TTC549 (cell line): ENCODE results near the gene ATP6AP2.
"Not testable (repeated sequence)": the region's sequence is repeated elsewhere in the genome, so short reads cannot be mapped to it uniquely, and the experiment has no call there.

Experiments
- FAIRE-seq: peaks from 2 replicates; lab custom pipeline; 2012; peaks lifted over from hg19 to GRCh38; lab: Jason Lieb, UNC

ATP6AP2 gene

DNA sequence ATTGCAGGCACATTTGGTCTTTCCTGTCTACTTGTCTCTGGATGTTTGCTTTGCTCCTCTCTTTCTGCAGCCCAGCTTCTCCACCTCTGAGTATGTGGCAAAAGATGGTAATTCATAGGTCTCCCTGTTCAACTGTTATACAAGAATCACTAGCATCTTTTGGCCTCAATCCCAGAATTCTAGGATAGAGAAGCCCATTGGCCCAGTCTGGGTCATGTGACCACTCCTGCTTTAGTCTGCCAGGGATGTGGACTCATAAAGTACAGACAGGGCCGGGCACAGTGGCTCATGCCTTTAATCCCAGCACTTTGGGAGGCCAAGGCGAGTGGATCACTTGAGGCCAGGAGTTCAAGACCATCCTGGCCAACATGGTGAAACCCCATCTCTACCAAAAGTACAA lies 5.4 kb upstream of the ATP6AP2 start:
- not testable (repeated sequence) for FAIRE-seq

DNA sequence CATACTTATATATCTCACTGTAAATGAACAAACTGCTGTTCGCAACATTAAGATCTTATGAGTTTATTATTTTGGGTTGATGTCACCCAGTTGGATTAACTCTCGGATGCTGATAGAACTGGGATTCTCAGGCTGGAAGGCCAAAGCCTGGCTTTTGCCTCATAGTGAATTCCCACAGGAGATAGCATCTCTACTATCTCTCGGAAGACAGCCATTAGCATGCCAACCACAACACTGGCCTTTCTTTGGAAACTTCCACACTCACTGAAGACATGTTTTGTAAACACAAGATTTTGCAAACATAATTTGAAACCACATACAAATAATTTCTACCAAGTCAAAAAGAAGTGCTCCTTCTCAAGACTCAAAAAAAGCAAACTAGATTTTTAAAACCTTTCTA lies 4.5 kb upstream of the ATP6AP2 start:
- no peak for FAIRE-seq

DNA sequence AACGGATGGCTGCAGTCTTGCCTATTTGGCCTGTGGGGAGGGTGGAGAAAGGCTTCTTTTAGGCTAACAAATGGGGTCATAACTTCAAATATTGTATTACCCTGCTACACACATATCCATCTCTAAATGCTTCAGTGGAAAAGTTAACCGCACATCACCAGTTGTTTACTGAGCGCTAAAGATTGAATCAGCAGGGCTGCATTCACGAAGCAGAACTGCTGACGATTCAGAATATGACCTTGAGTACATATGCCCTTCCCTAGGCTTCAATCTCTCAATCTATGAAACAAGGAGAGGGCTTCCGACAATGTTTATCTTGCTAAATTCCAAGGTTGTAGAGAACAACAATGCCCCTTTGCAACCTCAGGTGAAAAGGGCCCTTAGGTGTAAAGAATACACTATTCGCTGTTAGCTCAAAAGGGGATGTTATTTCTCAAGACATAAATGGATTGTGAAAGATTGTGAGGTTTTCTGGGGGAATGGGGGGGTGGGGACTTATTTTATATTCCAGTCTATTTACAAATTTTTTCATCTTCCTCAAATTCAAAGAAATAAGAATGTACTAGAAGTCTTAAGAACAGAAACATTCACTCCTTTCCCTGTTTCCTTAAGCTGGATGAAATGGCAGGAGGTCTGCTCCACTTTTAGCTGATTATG lies 2.6 kb upstream of the ATP6AP2 start:
- FAIRE-seq, result no peak

DNA sequence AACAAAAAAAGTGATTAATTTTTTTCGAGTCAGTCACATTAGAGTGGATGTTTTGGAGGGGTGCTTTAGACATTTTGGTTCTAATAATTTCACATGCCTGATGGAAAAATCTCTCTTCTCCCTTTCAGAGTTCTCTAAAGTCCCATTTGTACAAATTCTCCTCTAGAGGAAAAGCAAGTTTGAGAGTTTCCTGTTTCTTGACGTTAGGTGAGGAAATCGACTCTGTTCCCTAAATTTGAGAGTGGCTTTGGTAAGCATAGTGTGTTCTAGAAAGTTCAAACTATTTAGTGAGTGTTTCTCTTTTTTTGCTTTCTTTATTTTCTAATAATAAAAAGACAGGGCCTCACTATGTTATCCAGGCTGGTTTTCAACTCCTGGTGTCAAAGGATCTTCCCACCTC lies 1.6 kb upstream of the ATP6AP2 start:
- FAIRE-seq, result no peak

DNA sequence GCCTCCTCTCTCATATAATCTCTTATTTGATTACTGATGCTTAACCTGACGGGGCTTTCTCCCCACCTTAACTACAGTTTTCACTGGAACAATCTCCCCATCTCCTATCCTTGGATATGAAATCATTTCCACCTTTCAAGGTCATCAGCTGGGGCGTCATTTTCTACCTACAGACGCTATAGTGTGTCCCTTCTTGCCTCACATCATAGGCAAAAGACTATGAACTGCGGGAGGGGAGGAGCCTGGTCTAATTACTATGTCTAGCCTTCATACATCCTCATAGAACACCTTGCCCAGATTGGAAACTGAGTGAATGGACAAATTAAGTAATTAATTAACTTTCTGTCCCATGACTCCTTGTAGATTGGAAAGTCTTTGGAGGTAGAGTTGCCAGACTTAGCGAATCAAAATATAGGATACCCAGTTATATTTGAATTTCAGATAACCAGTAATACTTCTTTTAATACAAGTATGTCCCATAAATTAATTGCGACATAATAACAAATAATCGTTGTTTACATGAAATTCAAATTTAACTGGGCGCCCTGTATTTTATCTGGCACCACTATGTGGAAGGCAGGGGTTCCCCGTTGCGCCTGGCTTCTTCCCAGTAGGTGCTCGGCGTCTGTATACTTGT lies 752 bp upstream of the ATP6AP2 start:
- FAIRE-seq, result no peak

DNA sequence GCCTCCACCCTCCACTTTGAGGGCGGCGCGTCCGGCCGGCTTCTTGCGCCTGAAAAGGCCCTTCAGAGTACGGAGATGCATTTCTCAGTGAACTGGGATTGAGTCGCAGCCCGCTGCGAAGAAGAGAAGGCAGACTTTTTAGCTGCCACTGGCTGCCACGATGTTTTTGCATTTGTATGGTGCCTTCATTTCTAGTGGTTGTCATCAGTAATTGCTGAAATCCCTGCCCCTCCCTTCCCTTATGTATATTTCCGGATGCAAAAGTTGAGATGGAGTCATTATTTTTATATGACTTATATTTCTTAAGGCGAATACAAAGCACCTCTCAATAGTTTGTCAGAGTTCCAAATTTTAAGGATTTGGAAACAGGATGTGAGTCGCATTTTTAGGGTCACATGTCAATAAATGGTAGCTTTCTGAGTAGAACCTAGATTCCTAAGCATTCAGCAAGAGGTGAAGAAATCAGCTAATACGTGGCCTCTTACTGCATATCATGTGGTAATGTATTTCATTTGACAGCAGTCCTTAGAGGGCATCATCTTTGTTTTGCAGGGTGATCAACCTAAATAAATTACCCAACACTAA lies 658 bp downstream of the ATP6AP2 start:
- no peak for FAIRE-seq

DNA sequence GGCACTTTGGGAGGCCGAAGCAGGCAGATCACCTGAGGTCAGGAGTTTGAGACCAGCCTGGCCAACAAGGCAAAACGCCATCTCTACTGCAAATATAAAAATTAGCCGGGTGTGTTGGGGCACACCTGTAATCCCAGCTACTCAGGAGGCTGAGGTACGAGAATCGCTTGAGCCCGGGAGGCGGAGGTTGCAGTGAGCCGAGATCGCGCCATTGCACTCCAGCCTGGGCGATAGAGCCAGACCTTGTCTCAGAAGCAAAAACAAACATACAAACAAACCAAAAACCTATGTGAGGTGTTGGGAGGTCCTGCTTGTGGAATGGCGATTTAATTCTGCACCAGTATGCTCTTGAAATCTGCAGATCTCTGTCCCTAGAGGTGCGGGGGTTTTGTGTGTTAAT lies 1.4 kb downstream of the ATP6AP2 start:
- not testable (repeated sequence) for FAIRE-seq

DNA sequence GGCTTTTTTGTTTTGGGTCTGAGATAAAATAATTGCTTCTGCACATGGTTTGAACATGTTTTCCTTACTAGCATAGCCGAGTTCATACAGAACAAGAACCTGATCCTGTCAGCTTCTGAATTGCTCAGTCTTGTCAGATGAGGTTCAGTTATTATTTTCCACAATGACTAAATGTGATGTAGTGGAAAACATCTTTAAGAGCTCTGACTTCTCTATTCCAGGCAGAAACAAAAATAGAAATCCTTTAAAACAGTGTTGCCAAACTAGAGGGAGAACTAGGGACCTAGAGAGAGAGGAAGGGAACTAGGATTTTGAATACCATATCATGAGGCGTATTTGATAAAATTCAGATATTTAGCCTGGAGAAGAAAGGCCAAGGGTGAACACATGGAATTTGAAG lies 2.0 kb downstream of the ATP6AP2 start:
- no peak for FAIRE-seq

DNA sequence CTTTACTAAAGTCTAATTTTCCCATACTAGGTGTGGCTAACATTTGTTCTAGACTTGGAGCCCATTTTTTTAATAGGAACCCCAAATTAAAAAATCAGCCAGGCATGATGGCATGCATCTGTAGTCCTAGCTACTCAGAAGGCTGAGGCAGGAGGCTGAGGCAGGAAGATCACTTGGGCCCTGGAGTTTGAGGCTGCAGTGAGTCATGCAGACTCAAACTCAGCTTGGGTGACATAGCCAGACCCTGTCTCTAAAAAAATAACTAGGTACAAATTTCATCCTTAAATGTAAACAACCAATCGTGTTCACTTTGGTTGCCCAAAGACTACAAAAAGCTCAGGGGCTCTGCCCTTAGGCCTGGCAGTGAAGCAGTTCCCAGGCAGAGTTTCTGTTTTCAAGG lies 6.9 kb downstream of the ATP6AP2 start:
- FAIRE-seq, result not testable (repeated sequence)

DNA sequence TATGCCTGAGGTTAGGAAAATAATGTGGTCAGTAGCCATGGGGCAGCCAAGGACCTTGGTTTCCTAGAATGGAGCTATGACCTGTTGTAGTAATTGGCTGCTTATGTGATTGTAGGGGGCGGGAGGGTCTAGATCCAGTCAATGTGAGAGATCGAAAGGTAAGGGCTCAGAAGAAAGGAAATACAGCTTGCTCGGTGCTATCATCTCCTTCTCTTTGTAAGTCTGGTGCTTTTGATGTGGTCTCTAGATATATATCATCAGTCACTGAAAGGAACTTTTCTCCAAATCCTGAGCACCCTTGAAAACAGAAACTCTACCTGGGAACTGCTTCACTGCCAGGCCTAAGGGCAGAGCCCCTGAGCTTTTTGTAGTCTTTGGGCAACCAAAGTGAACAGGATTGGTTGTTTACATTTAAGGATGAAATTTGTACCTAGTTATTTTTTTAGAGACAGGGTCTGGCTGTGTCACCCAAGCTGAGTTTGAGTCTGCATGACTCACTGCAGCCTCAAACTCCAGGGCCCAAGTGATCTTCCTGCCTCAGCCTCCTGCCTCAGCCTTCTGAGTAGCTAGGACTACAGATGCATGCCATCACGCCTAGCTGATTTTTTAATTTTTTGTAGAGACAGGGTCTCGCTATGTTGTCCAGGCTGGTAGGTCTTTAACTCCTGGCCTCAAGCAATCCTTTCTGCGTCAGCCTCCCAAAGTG lies 9.0 kb downstream of the ATP6AP2 start:
- FAIRE-seq, result not testable (repeated sequence)

DNA sequence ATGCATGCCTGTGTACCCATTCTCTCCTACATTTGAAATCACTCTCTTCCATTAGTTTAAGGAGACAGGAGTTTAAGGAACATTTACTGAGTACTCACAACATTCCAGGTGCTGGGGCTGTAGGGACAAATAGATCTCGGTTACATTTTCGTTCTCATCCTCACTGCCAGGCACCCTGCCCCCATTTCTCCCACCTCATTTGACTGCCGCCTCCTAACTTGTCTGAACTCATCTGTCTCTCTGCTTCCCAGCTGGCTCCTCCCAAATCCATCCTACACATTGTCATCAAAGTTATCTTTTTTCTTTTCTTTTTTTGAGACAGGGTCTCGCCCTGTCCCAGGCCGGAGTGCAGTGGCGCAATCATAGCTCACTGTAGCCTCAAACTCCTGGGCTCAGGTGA lies 22.7 kb downstream of the ATP6AP2 start:
- FAIRE-seq, result no peak

DNA sequence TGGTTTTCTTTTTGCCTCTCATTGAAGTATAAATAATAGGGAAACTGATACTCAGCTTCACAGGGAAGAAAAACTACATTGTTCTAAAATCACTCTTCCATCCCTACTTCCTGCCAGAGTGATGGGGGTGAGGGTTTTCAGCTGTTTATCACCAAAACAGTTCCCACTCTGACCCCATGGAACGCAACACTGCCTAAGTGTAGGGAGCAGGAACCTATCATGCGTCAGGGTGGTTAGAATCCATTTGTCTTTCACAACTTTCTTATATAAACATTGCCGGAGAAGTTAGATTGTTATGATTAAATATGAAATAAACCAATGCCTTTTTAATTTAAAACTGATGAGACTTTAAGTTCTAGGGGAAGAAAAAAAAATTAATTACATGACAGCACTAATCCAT lies 26.6 kb downstream of the ATP6AP2 start:
- FAIRE-seq, result no peak

DNA sequence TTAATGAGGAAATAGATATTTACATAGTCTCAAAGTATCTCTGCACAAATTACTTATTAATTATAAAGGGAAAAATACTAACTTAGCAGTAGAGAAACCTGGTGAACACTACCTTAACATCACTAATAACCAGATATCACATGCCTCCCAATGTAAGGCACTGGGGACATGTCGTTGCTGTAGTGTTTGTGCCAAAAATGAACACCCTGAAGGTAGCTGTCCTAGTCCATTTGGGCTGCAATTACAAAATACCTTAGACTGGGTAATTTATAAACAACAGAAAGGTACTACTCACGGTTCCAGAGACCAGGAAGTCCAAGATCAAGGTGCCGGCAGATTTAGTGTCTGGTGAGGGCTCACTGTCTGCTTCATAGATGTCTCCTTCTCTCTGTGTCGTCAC lies 31.7 kb downstream of the ATP6AP2 start:
- no peak for FAIRE-seq

DNA sequence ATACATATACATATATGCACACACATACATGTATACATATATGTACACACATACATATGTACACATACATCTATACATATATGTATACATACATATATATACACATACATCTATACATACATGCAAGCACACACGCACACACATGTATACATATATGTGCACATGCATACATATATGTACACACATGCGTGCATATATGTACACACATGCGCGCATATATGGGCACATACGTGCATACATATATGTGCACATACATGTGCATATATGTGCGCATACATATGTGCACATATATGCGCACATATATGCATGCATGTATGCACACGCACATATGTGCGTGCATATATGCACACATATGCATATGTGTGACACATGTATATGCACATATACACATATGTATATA lies 35.2 kb downstream of the ATP6AP2 start:
- no peak for FAIRE-seq

DNA sequence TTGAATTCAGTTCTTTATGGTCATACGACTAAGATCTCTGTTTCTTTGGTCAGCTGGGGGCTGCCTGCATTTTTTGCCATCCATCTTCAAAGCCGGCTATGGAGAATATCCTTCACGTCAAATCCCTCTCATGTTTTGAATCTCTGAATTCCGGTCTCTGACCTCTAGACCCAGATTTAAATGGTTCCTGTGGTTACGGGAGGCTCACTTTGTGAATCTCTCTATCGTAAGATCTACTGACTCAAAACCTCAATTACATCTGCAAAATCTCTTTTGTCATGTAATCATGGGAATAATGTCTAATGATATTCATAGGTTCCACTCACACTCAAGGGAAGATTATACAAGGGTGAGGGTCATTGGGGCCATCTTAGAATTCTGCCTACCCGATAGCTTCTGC lies 36.8 kb downstream of the ATP6AP2 start:
- no peak for FAIRE-seq

DNA sequence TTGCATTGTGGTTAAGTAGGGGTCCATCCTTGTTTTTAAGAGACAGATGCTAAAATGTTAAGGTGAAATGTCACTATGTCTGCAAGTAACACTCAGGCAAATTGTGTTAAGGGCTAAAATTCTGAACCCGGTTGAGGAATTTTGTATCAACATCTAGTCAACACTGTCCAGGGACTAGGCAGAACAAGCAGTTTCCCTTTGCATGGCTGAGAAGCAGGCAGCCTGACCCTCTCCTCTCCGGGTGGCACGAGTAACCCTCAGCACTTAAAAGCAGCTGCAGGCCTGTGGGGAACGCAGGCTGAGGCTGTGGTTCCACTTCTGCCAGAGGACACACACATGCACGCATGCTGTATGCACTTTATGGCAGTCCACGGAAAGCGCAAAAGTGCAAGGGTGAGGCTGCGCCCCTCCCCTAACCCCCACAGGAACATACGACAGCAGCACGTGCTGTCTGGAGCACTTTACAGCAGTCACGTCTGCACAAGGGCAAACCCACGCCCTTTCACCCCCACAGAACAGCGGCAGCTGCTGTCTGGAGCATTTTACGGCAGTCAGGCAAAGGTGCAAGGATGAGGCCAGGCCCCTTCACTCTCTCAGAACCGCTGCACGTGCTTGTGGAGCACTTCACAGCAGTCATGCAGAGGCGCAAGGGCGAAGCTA lies 41.8 kb downstream of the ATP6AP2 start:
- no peak for FAIRE-seq

DNA sequence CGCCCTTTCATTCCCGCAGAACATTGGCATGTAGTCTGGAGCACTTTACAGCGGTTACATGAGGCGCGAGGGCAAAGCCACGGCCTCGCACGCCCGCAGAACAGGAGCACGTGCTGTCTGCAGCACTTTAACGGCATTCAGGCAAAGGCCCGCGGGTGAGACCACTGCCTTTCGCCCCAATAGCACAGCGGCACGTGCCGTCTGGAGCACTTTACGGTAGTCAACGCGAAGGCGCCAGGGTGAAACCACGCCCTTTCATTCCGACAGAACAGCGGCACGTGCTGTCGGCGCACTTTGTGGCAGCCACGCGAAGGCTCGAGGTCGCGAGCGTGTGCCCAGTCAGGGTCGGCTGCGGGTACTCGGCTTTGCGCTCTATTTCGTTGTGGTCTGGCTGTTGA lies 42.4 kb downstream of the ATP6AP2 start, which contains the start of gene MPC1L:
Gene MPC1L (plus strand): TSS at position 290 of the 398 bp plus-strand sequence. CDS start 138 bp downstream, outside the sequence.
- no peak for FAIRE-seq

DNA sequence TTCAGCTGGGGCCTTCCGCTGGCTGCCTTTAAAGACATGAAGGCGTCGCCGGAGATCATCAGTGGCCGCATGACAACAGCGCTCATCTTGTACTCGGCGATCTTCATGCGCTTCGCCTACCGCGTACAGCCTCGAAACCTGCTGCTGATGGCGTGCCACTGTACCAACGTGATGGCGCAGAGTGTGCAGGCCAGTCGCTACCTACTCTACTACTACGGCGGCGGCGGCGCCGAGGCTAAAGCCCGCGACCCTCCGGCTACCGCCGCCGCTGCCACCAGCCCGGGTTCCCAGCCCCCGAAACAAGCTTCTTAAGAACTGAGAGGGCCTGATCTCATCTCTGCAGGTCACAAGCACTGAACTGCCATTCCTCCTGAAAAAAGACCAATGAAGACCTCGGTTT lies 42.9 kb downstream of the ATP6AP2 start:
- no peak for FAIRE-seq

DNA sequence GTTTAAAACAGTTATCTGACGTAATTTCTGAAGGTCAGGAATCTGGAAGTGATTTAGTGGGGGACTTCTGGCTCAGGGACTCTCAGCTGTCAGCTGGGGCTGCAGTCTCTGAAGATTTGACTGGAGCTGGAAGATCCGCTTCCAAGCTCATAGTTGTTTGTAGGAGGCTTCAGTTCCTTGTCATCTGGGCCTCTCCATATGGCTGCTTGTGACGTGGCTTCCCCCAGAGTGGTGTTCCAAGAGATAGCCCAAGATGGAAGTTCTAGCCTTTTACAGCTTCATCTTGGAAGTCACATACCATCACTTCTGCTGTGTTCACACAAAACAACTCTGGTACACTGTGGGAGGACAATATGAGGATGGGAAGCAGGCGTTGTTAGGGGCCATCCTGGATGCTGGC lies 44.5 kb downstream of the ATP6AP2 start:
- FAIRE-seq, result no peak

DNA sequence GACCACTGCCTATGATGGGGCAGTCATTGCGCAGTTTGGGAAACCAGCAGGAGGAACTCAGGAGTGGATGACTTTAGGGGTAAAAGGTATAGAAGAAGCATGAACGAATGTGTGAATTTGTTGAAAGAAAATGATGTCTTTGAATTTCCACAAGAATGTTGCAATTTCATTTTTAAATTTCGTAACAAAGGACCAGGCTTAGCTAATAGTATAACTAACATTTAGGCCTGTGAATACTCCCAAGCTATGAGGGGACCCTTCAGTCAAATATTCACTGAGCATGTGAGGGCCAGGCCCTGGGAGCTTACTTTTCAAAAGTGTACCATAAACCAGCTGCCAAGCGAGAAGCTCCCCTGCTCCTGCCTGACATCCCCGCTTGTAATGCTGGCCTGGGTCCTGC lies 47.7 kb downstream of the ATP6AP2 start:
- FAIRE-seq, result no peak

DNA sequence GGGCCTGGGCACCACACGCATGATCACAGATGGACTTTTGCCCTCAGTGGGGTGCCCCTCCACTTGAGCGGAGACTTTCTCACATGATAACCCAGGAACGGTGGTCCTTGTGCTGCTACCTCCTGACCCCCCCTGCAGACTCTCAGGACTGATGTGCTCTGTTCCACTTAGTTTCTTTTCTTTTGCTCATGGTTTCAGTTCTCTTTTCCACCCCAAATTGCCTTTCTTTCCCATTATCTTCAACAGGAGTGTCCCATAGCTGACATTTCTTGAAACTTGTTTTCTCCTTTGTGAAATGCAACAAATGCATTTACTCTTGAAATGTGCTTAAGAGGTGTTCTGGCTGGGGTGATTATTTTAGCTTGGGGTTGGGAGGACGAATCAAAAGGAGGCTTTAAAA lies 51.4 kb downstream of the ATP6AP2 start:
- no peak for FAIRE-seq

DNA sequence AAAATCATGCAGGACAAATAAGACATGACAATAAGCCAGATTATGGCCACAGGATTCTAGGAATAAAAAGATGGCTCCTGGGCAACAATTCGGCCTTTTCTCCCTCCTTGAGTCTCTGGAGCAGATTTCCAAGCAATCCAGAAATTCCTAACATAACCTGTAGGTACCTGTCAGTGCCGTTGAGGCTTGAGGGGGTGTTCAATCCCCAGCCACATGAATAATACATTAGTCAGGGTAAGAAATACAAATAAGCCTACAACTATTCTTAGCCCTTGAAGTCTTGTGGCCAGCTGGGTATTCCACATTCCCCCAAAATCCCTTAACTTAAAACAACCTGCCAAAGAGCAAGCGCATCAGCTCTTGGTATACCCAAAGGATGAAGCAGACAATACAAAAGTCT lies 56.9 kb downstream of the ATP6AP2 start:
- no peak for FAIRE-seq

DNA sequence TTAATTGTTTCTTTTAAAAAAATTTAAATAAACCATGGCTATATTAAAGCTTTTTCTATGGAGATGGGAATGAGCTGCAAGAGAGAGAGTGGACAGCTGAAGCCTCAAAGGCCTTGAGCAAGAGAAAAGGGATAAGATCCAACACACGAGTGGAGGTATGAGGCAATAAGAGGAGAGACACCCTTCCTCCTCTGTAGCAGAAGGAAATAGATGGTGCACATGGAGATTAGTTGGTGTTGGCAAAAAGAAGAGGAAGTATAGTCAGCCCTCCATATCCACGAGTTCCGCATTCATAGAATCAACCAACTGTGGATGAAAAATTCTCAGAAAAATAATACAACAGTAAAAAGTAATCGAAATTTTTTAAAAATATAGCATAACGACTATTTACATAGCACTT lies 63.4 kb downstream of the ATP6AP2 start:
- FAIRE-seq, result no peak
